GM21619 (cell line): Measurements from ENCODE around the gene ZBTB7C.
"Not testable (repeated sequence)": the region's sequence is repeated elsewhere in the genome, so short reads cannot be mapped to it uniquely, and the experiment has no call there.

Experiments used
- ATAC-seq: cut with Tn5 transposase; IDR thresholded peaks from one replicate; pipeline ENCODE4 v1.9.1; 2021; ENCODE audit not compliant: unreplicated experiment

ZBTB7C gene

GRCh38 chr18:48408727-48409590, at the start of gene ZBTB7C:
Gene ZBTB7C (minus strand): TSS chr18:48409383.
- ATAC-seq: no peak

GRCh38 chr18:48456838-48457237, 47.7 kb upstream of the ZBTB7C start:
- ATAC-seq: no peak

- no peak for ATAC-seq
Measured at GRCh38 chr18:48455555-48456478, 46.6 kb upstream of the ZBTB7C start.

GRCh38 chr18:48454261-48454757, 45.1 kb upstream of the ZBTB7C start:
- ATAC-seq: no peak

GRCh38 chr18:48453330-48454066, 44.3 kb upstream of the ZBTB7C start:
- ATAC-seq: no peak

- no peak for ATAC-seq
Measured at GRCh38 chr18:48452861-48453323, 43.7 kb upstream of the ZBTB7C start.

- no peak for ATAC-seq
Measured at GRCh38 chr18:48450685-48451084, 41.5 kb upstream of the ZBTB7C start.

- peak; percentile 61 for ATAC-seq
Measured at GRCh38 chr18:48446582-48447225, 37.5 kb upstream of the ZBTB7C start.

- ATAC-seq: peak; percentile 69
Measured at GRCh38 chr18:48445540-48445939, 36.4 kb upstream of the ZBTB7C start.

- ATAC-seq: no peak
Measured at GRCh38 chr18:48442761-48443160, 33.6 kb upstream of the ZBTB7C start.

GRCh38 chr18:48441405-48441881, 32.3 kb upstream of the ZBTB7C start:
- no peak for ATAC-seq

GRCh38 chr18:48440924-48441323, 31.7 kb upstream of the ZBTB7C start:
- ATAC-seq: no peak

GRCh38 chr18:48436907-48437306, 27.7 kb upstream of the ZBTB7C start:
- no peak for ATAC-seq

- not testable (repeated sequence) for ATAC-seq
Measured at GRCh38 chr18:48434382-48434781, 25.2 kb upstream of the ZBTB7C start.

GRCh38 chr18:48433541-48433940, 24.4 kb upstream of the ZBTB7C start:
- no peak for ATAC-seq

- no peak for ATAC-seq
Measured at GRCh38 chr18:48430150-48430549, 21.0 kb upstream of the ZBTB7C start.

GRCh38 chr18:48428475-48429177, 19.4 kb upstream of the ZBTB7C start:
- ATAC-seq: no peak

GRCh38 chr18:48422947-48423378, 13.8 kb upstream of the ZBTB7C start:
- no peak for ATAC-seq

GRCh38 chr18:48419277-48420022, 10.3 kb upstream of the ZBTB7C start:
- ATAC-seq: no peak
